Kidney tubule cell (primary cell): ENCODE measurements around the gene SMAP2.
A peak's percentile ranks its signal among the peaks of the same experiment; 100 is the strongest.

ENCODE experiments used
- DNase-seq: peaks from one replicate; pipeline ENCODE4 v3.0.0-alpha.2; 2018; ENCODE audit warnings: low spot score

SMAP2 gene

GRCh38 chr1:40390857-40391256 is 17.3 kb downstream of the SMAP2 start:
- DNase-seq = no peak

GRCh38 chr1:40391688-40392145 is 18.2 kb downstream of the SMAP2 start:
- no peak for DNase-seq

- peak; percentile 30 for DNase-seq
These were observed 18.7 kb downstream of the SMAP2 start for GRCh38 chr1:40392221-40392620.

GRCh38 chr1:40393173-40393572 is 19.6 kb downstream of the SMAP2 start:
- no peak for DNase-seq

GRCh38 chr1:40394491-40395172 is 21.1 kb downstream of the SMAP2 start:
- peak; percentile 28 for DNase-seq

- peak; percentile 38 for DNase-seq
These were observed 22.0 kb downstream of the SMAP2 start for GRCh38 chr1:40395190-40396175.

- no peak for DNase-seq
These were observed 22.9 kb downstream of the SMAP2 start for GRCh38 chr1:40396420-40396819.

- no peak for DNase-seq
These were observed 23.7 kb downstream of the SMAP2 start for GRCh38 chr1:40397258-40397657.

- DNase-seq = no peak
These were observed 26.6 kb downstream of the SMAP2 start for GRCh38 chr1:40399984-40400704.

GRCh38 chr1:40401473-40402201 is 28.1 kb downstream of the SMAP2 start:
- DNase-seq = no peak

- peak; percentile 64 for DNase-seq
These were observed 31.3 kb downstream of the SMAP2 start for GRCh38 chr1:40404670-40405462.

GRCh38 chr1:40405812-40406211 is 32.3 kb downstream of the SMAP2 start:
- no peak for DNase-seq

- no peak for DNase-seq
These were observed 33.9 kb downstream of the SMAP2 start for GRCh38 chr1:40407453-40407852.

- DNase-seq = no peak
These were observed 35.9 kb downstream of the SMAP2 start for GRCh38 chr1:40409467-40409866.

- no peak for DNase-seq
These were observed 37.8 kb downstream of the SMAP2 start for GRCh38 chr1:40411294-40411693.

- no peak for DNase-seq
These were observed 38.3 kb downstream of the SMAP2 start for GRCh38 chr1:40411843-40412242.

GRCh38 chr1:40413527-40414252 is 40.2 kb downstream of the SMAP2 start:
- no peak for DNase-seq

GRCh38 chr1:40414331-40414730 is 40.8 kb downstream of the SMAP2 start:
- no peak for DNase-seq

- no peak for DNase-seq
These were observed 43.2 kb downstream of the SMAP2 start for GRCh38 chr1:40416709-40417108.
